GM12874 (cell line): ENCODE results near the gene TSPAN14.

Experiments
- CTCF ChIP-seq: IDR thresholded peaks from 2 replicates; pipeline ENCODE4 v1.5.1; 2011; ENCODE audit warnings: low read depth, mild to moderate bottlenecking, control low read depth, low read length, moderate library complexity; ENCODE audit not compliant: insufficient read depth

The TSPAN14 gene

GRCh38 chr10:80471001-80471400 is 16.9 kb downstream of the TSPAN14 start:
- no peak for TF ChIP-seq CTCF

- TF ChIP-seq CTCF: no peak
Observed at GRCh38 chr10:80471715-80472233, 17.7 kb downstream of the TSPAN14 start.

- TF ChIP-seq CTCF: no peak
Observed at GRCh38 chr10:80472234-80473095, 18.4 kb downstream of the TSPAN14 start.

GRCh38 chr10:80473096-80473657 is 19.1 kb downstream of the TSPAN14 start:
- no peak for TF ChIP-seq CTCF

GRCh38 chr10:80473692-80474596 is 19.8 kb downstream of the TSPAN14 start:
- no peak for TF ChIP-seq CTCF

GRCh38 chr10:80474597-80474910 is 20.4 kb downstream of the TSPAN14 start:
- no peak for TF ChIP-seq CTCF

- no peak for TF ChIP-seq CTCF
Observed at GRCh38 chr10:80474941-80475340, 20.8 kb downstream of the TSPAN14 start.
